ENCODE results near the gene CANX.

CANX gene

DNA sequence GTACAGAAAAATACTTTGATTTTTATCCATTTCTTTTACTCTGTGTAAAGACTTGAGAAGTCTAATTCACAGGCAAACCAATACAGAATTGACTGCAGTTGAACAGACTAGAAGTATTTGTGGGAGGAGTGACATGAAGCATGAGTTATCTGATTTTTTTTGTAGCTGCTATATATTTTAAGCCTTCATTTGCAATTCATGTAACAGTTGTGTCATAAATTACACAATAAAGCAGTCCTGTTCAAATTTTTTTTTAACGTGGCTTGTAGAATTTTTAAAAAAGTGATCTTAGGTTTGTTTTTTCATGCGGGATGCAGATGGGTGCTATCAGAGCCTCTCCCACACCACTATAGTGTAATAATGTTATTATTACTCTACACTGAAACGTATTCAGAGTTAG is 31.0 kb downstream of the CANX start:
- TF ChIP-seq, protein P1, sequence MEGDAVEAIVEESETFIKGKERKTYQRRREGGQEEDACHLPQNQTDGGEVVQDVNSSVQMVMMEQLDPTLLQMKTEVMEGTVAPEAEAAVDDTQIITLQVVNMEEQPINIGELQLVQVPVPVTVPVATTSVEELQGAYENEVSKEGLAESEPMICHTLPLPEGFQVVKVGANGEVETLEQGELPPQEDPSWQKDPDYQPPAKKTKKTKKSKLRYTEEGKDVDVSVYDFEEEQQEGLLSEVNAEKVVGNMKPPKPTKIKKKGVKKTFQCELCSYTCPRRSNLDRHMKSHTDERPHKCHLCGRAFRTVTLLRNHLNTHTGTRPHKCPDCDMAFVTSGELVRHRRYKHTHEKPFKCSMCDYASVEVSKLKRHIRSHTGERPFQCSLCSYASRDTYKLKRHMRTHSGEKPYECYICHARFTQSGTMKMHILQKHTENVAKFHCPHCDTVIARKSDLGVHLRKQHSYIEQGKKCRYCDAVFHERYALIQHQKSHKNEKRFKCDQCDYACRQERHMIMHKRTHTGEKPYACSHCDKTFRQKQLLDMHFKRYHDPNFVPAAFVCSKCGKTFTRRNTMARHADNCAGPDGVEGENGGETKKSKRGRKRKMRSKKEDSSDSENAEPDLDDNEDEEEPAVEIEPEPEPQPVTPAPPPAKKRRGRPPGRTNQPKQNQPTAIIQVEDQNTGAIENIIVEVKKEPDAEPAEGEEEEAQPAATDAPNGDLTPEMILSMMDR (IDR thresholded peaks at IDR 0.05; ENCODE audit: unreplicated experiment in 3 of 3): no peak
- Mint-ChIP-seq H3K4me3 (no peak overlapping the region), H3K4me1 (peaks cover 8% of the 10 kb centered on the region), H3K27me3 (ENCODE audit: low read depth) (no peaks in the 10 kb centered on the region), H3K36me3 (ENCODE audit: low read depth) (peaks cover 55% of the 10 kb centered on the region), H3K27ac (peak overlapping the region; percentile 6 to 72 (median 64)), H3K9me3 (no peaks in the 10 kb centered on the region)

DNA sequence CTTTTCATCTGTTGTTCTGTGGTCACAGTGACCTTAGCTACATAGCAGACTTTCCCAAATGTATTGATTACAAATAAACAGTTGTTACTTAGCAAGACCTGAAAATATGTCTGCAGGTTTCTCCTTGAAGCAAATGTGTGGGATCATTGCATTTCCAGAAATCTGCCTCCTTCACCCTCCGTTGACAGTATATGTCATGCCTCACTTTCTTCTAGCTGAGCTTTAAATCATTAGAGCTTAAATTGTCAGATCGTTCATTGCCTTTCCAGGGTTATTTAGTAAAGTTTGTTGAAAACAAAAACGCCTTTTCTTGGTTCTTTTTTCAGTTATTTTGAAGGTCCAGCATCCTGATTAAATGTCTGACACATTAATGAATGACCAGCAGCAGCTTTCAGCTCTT is 31.6 kb downstream of the CANX start:
- Mint-ChIP-seq H3K4me1 (peaks cover 12% of the 10 kb centered on the region), H3K9me3 (no peaks in the 10 kb centered on the region), H3K4me3 (no peak overlapping the region), H3K36me3 (ENCODE audit: low read depth) (peaks cover 54% of the 10 kb centered on the region), H3K27me3 (ENCODE audit: low read depth) (no peaks in the 10 kb centered on the region), H3K27ac (peak overlapping the region in 1 of 3 experiments; percentile 72)
- TF ChIP-seq, protein P1 (IDR thresholded peaks at IDR 0.05; ENCODE audit: unreplicated experiment in 3 of 3): no peak

DNA sequence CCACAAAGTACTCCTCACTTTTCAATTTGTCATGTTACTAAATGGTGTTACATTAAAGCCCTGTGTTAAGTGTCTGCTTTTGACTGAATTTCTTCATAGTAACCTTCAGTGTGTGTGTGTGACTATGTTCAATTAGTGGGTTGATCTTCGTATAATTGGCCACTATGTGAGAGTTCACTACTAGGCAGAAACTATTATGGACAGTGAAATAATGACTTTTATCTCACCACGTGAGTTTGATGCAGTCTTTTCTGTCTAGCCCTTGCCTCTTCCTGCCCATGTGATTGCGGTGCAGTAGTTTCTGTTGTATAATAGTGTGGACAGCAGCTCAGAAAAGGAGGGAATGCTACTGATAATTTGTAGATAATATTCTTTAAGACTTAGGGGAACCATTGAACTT is 32.1 kb downstream of the CANX start:
- H3K27ac Mint-ChIP-seq: peak overlapping the region; percentile 34 to 83 (median 72)
- no peaks in the 10 kb centered on the region for H3K9me3 Mint-ChIP-seq
- peaks cover 12% of the 10 kb centered on the region for H3K4me1 Mint-ChIP-seq
- H3K36me3 Mint-ChIP-seq (ENCODE audit: low read depth): peaks cover 52% of the 10 kb centered on the region
- no peaks in the 10 kb centered on the region for H3K27me3 Mint-ChIP-seq (ENCODE audit: low read depth)
- peak overlapping the region in 1 of 3 experiments; percentile 62 for H3K4me3 Mint-ChIP-seq
- TF ChIP-seq, protein P1 (IDR thresholded peaks at IDR 0.05; ENCODE audit: unreplicated experiment in 3 of 3): no peak

DNA sequence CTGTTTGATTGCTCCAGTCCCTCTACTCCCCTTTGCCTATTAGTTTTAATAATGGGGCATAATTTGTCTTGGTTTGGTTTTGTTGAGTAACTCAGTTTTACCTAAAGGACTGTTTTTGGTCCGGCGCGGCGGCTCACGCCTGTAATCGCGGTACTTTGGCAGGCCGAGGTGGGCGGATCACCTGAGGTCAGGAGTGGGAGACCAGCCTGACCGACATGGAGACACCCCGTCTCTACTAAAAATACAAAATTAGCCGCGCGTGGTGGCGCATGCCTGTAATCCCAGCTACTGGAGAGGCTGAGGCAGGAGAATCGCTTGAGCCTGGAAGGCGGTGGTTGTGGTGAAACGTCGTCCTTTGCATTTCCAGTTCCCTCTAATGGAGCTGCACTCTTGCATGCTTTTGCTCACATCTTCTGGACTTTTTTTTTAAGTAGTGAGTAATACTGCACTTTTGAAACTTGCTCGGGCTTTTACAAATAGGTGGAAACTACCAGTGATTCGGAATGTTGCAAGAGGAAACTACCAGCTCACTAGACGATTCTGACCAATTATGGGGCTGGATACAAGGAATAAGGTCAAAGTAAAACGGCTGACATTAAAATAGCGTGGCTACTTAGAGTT is 33.1 kb downstream of the CANX start:
- Mint-ChIP-seq H3K27ac (peak overlapping the region; percentile 83 to 92 (median 89)), H3K4me1 (peaks cover 13% of the 10 kb centered on the region), H3K36me3 (ENCODE audit: low read depth) (peaks cover 42% of the 10 kb centered on the region), H3K4me3 (peak overlapping the region; percentile 83 to 86 (median 84)), H3K27me3 (ENCODE audit: low read depth) (no peaks in the 10 kb centered on the region), H3K9me3 (no peaks in the 10 kb centered on the region)
- TF ChIP-seq, protein P1 (IDR thresholded peaks at IDR 0.05; ENCODE audit: unreplicated experiment in 3 of 3): no peak

DNA sequence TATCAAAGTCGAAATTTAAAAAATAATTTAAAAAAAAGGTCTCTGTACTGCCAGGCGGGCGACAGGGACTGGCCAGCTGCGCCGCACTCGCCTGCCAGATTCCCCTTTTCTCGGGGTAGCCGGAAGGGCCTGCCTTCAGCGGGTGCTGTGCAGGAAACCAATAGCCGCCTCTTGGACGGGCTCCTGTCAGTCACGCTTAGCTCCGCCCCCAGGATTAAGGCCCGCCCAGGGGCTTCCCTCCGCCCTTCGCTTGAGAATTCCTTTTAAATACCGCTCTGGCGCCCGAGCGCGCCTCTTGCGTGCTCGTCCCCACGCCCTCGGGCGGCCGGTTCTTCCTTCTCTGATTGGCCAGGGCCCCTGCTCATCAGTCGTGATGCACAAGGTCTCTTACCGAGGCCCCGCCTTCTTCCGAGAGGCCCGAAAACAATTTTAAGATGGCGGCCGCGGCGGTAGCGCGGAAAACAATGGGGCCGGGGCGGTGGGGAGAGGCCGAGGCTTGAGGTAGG is 33.7 kb downstream of the CANX start, which contains the start of gene MAML1:
Gene MAML1, plus strand, starts transcription at position 411 of the 506 bp plus-strand sequence. CDS start 291 bp downstream, outside the sequence.
- H3K4me1 Mint-ChIP-seq: peaks cover 18% of the 10 kb centered on the region
- peaks cover 42% of the 10 kb centered on the region for H3K36me3 Mint-ChIP-seq (ENCODE audit: low read depth)
- peak within 1 kb of the TSS; percentile 98 to 100 (median 99) for H3K27ac Mint-ChIP-seq
- peak within 1 kb of the TSS; percentile 96 to 100 (median 99) for H3K4me3 Mint-ChIP-seq
- no peaks in the 10 kb centered on the region for H3K9me3 Mint-ChIP-seq
- no peaks in the 10 kb centered on the region for H3K27me3 Mint-ChIP-seq (ENCODE audit: low read depth)
- TF ChIP-seq, protein P1 (IDR thresholded peaks at IDR 0.05; ENCODE audit: unreplicated experiment in 3 of 3): no peak
